Calu3 (cell line): ENCODE data around the gene PHF23. TPM values are rescaled to one million over a fixed set of nuclear protein-coding genes. Genes with fewer than 3 reads are reported as not detected.
A peak's percentile ranks its signal among the peaks of the same experiment; 100 is the strongest.

Experiments used
- BruUV-seq: library from RNA; stranded (reverse); fragments of 400-500 nt; replicated peaks from 2 replicates; lab custom pipeline; 2021; lab: Mats Ljungman, UMichigan
- CTCF ChIA-PET: fragments of 300-600 bp; sonication (Branson Sonifier 250); formaldehyde crosslinking; loops from one replicate; lab custom pipeline; 2022; ENCODE audit warnings: antibody characterized with exemption; lab: Charles Lee
- DNase-seq: peaks from one replicate; pipeline ENCODE4 v3.0.0; 2022
- H3K27ac Mint-ChIP-seq: one replicate; pipeline ENCODE4 v1.8.0; 2022; ENCODE audit warnings: mixed read lengths; ENCODE audit not compliant: unreplicated experiment
- H3K27me3 Mint-ChIP-seq: one replicate; pipeline ENCODE4 v1.8.0; 2022; ENCODE audit warnings: mixed read lengths; ENCODE audit not compliant: unreplicated experiment
- H3K36me3 Mint-ChIP-seq: one replicate; pipeline ENCODE4 v1.8.0; 2022; ENCODE audit warnings: mild to moderate bottlenecking, moderate library complexity, mixed read lengths; ENCODE audit not compliant: insufficient read depth, unreplicated experiment
- H3K4me1 Mint-ChIP-seq: one replicate; pipeline ENCODE4 v1.8.0; 2022; ENCODE audit warnings: mild to moderate bottlenecking, low read depth, mixed read lengths; ENCODE audit not compliant: unreplicated experiment
- H3K4me3 Mint-ChIP-seq: one replicate; pipeline ENCODE4 v1.8.0; 2022; ENCODE audit warnings: mild to moderate bottlenecking, low read depth, moderate library complexity, mixed read lengths; ENCODE audit not compliant: unreplicated experiment
- H3K9me3 Mint-ChIP-seq: one replicate; pipeline ENCODE4 v1.8.0; 2022; ENCODE audit warnings: low read depth, mixed read lengths; ENCODE audit not compliant: unreplicated experiment
- intact Hi-C: fragments of 100-400 bp; cut with micrococcal nuclease; formaldehyde crosslinking; loops from one replicate; pipeline ENCODE4 v1.10.0; 2022; ENCODE audit not compliant: unreplicated experiment
- total RNA-seq: library from RNA; stranded (reverse); gene quantifications from 2 replicates; pipeline ENCODE4 v1.2.3, GENCODE V29; 2022
- TF ChIP-seq, protein P1 (sequence below): fragments of 200-600 bp; IDR thresholded peaks from one replicate; pipeline ENCODE4 v1.8.0; 2022; ENCODE audit warnings: antibody characterized with exemption; ENCODE audit not compliant: unreplicated experiment

PHF23 gene
- total RNA-seq, 1 experiment from 2014 or later, result 30.2 TPM

- Mint-ChIP-seq H3K36me3 (peaks cover 63% of the 10 kb centered on the region), H3K27ac (peak overlapping the region; percentile 94), H3K4me3 (peak overlapping the region; percentile 90), H3K27me3 (no peaks in the 10 kb centered on the region), H3K4me1 (peaks cover 20% of the 10 kb centered on the region), H3K9me3 (no peaks in the 10 kb centered on the region)
- DNase-seq, result peak; percentile 68
- TF ChIP-seq, protein P1, sequence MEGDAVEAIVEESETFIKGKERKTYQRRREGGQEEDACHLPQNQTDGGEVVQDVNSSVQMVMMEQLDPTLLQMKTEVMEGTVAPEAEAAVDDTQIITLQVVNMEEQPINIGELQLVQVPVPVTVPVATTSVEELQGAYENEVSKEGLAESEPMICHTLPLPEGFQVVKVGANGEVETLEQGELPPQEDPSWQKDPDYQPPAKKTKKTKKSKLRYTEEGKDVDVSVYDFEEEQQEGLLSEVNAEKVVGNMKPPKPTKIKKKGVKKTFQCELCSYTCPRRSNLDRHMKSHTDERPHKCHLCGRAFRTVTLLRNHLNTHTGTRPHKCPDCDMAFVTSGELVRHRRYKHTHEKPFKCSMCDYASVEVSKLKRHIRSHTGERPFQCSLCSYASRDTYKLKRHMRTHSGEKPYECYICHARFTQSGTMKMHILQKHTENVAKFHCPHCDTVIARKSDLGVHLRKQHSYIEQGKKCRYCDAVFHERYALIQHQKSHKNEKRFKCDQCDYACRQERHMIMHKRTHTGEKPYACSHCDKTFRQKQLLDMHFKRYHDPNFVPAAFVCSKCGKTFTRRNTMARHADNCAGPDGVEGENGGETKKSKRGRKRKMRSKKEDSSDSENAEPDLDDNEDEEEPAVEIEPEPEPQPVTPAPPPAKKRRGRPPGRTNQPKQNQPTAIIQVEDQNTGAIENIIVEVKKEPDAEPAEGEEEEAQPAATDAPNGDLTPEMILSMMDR, result no peak
- intact Hi-C loops, result no loop called here
- BruUV-seq, result TSS peak; percentile 25
- CTCF ChIA-PET, result interaction anchor here (0.7 to 1.0 kb wide), 2 partner anchors 21 to 33 kb away, joined by 3 to 5 read pairs; partner anchors contain the start of gene GABARAP
Measured at GRCh38 chr17:7262935-7263800, 23.9 kb upstream of the PHF23 start.

DNA sequence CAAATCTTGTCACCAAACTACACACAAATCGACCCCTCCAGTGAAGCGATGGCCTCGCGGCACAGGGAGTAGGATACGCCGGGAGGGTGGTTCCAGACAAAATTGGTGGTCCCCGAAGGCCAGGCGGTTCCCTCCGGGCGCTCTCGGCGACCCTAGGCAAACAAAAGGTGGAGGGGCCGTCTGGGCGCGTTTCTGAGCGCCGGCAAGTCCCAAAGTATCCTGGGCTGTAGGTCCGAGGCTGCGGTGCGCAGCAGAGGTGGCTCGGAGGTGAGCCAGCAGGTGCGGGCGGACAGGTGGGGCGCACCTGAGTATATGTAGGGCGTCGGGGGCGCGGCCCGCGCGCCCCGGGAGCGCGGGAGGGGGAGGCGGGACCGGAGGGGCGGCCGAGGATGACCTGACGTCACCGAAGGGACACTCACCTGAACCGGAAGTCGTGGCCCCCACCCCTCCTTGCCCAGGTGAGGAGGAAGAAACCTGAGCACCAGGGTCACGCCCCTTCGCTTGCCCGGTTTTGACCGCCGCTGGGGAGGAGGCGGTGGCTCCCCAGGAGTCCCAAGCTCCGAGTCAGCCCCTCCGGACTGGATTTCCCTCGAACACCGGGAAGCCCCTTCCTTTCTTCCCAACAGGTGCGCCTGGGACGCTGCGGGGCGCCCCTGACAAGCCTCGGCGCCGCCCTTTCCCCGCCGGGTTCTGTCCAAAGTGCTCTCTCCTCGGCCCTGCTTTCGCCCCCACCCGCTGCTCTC is 23.1 kb upstream of the PHF23 start, which contains the start of gene CLDN7:
Gene CLDN7 (minus strand): TSS at position 287 of the 743 bp plus-strand sequence. CDS start 435 bp downstream, outside the sequence.
- no peaks in the 10 kb centered on the region for H3K9me3 Mint-ChIP-seq
- peak; percentile 94 for DNase-seq
- no peaks in the 10 kb centered on the region for H3K27me3 Mint-ChIP-seq
- TF ChIP-seq, protein P1, result no peak
- peak within 1 kb of the TSS; percentile 90 for H3K4me3 Mint-ChIP-seq
- H3K27ac Mint-ChIP-seq, result peak within 1 kb of the TSS; percentile 94
- peaks cover 20% of the 10 kb centered on the region for H3K4me1 Mint-ChIP-seq
- intact Hi-C loops, result no loop called here
- no TSS peak for BruUV-seq
- CTCF ChIA-PET, result interaction anchor here (1.0 to 1.1 kb wide), 2 partner anchors 20 to 42 kb away, joined by 4 to 5 read pairs; partner anchors contain the start of gene GABARAP
- peaks cover 68% of the 10 kb centered on the region for H3K36me3 Mint-ChIP-seq

- CTCF ChIA-PET, result interaction anchor here (1.1 kb wide), 1 partner anchor 41 kb away, joined by 4 read pairs; no protein-coding TSS in a partner anchor
- DNase-seq, result peak; percentile 24
- Mint-ChIP-seq H3K36me3 (peaks cover 76% of the 10 kb centered on the region), H3K27ac (peak overlapping the region; percentile 94), H3K4me3 (peak overlapping the region; percentile 90), H3K27me3 (no peaks in the 10 kb centered on the region), H3K4me1 (peaks cover 16% of the 10 kb centered on the region), H3K9me3 (no peaks in the 10 kb centered on the region)
- TF ChIP-seq, protein P1, result no peak
- intact Hi-C loops, result no loop called here
- BruUV-seq, result TSS peak; percentile 44
Measured at GRCh38 chr17:7261379-7262191, 22.3 kb upstream of the PHF23 start.
